OCI-LY3 (cell line): ENCODE data around the gene FAM174B.

Source experiments
- H2AFZ ChIP-seq: fragments of 200-600, 300-600 bp; shearing (Covaris generic); 2 replicates; pipeline ENCODE4 v1.6.0; 2014; ENCODE audit warnings: antibody characterized with exemption, low read depth, low read length
- H3K27ac ChIP-seq: fragments of 200-600, 300-600 bp; sonication (generic); 2 replicates; pipeline ENCODE4 v1.5.1; 2014; ENCODE audit warnings: mild to moderate bottlenecking, low read length, moderate library complexity, mixed read lengths
- H3K27me3 ChIP-seq: fragments of 200-600, 300-600 bp; sonication (generic); 2 replicates; pipeline ENCODE4 v1.6.1; 2014; ENCODE audit warnings: low read depth, low read length, mixed read lengths
- H3K36me3 ChIP-seq: fragments of 200-600, 300-600 bp; sonication (generic); replicated peaks from 2 replicates; pipeline ENCODE3; 2014; ENCODE audit warnings: low read depth, low read length, mixed read lengths
- H3K4me1 ChIP-seq: fragments of 300-600, 200-600 bp; sonication (generic); 2 replicates; pipeline ENCODE4 v1.6.1; 2014; ENCODE audit warnings: low read length, mixed read lengths
- H3K4me2 ChIP-seq: fragments of 200-600, 300-600 bp; sonication (generic); 2 replicates; pipeline ENCODE4 v1.6.1; 2014; ENCODE audit warnings: low read length, mixed read lengths
- H3K4me3 ChIP-seq: fragments of 300-600, 200-600 bp; sonication (generic); 2 replicates; pipeline ENCODE4 v1.5.1; 2014; ENCODE audit warnings: antibody characterized with exemption, mild to moderate bottlenecking, low read length, moderate library complexity
- H3K79me2 ChIP-seq: fragments of 300-600, 200-600 bp; shearing (Covaris generic); 2 replicates; pipeline ENCODE4 v1.6.1; 2014; ENCODE audit warnings: mild to moderate bottlenecking, low read length, mixed read lengths
- H3K9ac ChIP-seq: fragments of 300-600, 200-600 bp; shearing (Covaris generic); 2 replicates; pipeline ENCODE4 v1.6.0; 2014; ENCODE audit warnings: mild to moderate bottlenecking, low read length, moderate library complexity
- H3K9me3 ChIP-seq: fragments of 200-600, 300-600 bp; shearing (Covaris generic); 2 replicates; pipeline ENCODE4 v1.6.1; 2014; ENCODE audit warnings: low read length, mixed read lengths; ENCODE audit not compliant: insufficient read depth
- H4K20me1 ChIP-seq: fragments of 200-600, 300-600 bp; sonication (generic); 2 replicates; pipeline ENCODE4 v1.6.1; 2016; ENCODE audit warnings: low read length, mixed read lengths; ENCODE audit not compliant: insufficient read depth
- CTCF ChIP-seq: fragments of 200-600, 300-600 bp; sonication (generic); IDR thresholded peaks from 2 replicates; pipeline ENCODE4 v1.5.1; 2014; ENCODE audit warnings: antibody characterized with exemption, low read length, low read depth
- EZH2phosphoT487 ChIP-seq: fragments of 200-600 bp; shearing (Covaris generic); IDR thresholded peaks from 2 replicates; pipeline ENCODE4 v1.6.1; 2018; ENCODE audit warnings: antibody characterized with exemption, mixed run types, low read depth

FAM174B gene

GRCh38 chr15:92670621-92671020 lies 15.0 kb upstream of the FAM174B start:
- Histone ChIP-seq H3K9me3 (no peaks in the 10 kb centered on the region), H3K4me3 (no peak overlapping the region), H4K20me1 (no peaks in the 10 kb centered on the region), H3K79me2 (no peaks in the 10 kb centered on the region), H3K27ac (no peak overlapping the region), H3K4me1 (peaks cover under 1% of the 10 kb centered on the region; the same call in 1 of the 2 replicates), H3K27me3 (peaks cover 56% of the 10 kb centered on the region), H3K36me3 (no peaks in the 10 kb centered on the region), H3K9ac (no peak overlapping the region), H2AFZ (no peak overlapping the region), H3K4me2 (no peak overlapping the region)
- TF ChIP-seq CTCF: no peak
- TF ChIP-seq EZH2phosphoT487: no peak

GRCh38 chr15:92669432-92669831 lies 13.9 kb upstream of the FAM174B start:
- no peaks in the 10 kb centered on the region for H3K79me2 ChIP-seq
- TF ChIP-seq CTCF: no peak
- H3K4me2 ChIP-seq: no peak overlapping the region
- no peak overlapping the region for H3K4me3 ChIP-seq
- H3K36me3 ChIP-seq: no peaks in the 10 kb centered on the region
- H3K27me3 ChIP-seq: peaks cover 53% of the 10 kb centered on the region
- no peak overlapping the region for H3K9ac ChIP-seq
- no peaks in the 10 kb centered on the region for H3K9me3 ChIP-seq
- no peak overlapping the region for H2AFZ ChIP-seq
- peaks cover 11% of the 10 kb centered on the region for H3K4me1 ChIP-seq
- no peak overlapping the region for H3K27ac ChIP-seq
- H4K20me1 ChIP-seq: no peaks in the 10 kb centered on the region

GRCh38 chr15:92668620-92669019 lies 13.0 kb upstream of the FAM174B start:
- Histone ChIP-seq H2AFZ (no peak overlapping the region), H3K4me3 (no peak overlapping the region), H3K4me2 (no peak overlapping the region), H3K36me3 (no peaks in the 10 kb centered on the region), H3K9ac (no peak overlapping the region), H3K27me3 (peaks cover 52% of the 10 kb centered on the region), H3K79me2 (no peaks in the 10 kb centered on the region), H3K9me3 (no peaks in the 10 kb centered on the region), H4K20me1 (no peaks in the 10 kb centered on the region), H3K27ac (no peak overlapping the region), H3K4me1 (peaks cover 12% of the 10 kb centered on the region)
- no peak for TF ChIP-seq CTCF
- no peak for TF ChIP-seq EZH2phosphoT487

GRCh38 chr15:92667970-92668485 lies 12.5 kb upstream of the FAM174B start:
- peaks cover 18% of the 10 kb centered on the region for H3K4me1 ChIP-seq

More at GRCh38 chr15:92667970-92668485, 12.5 kb upstream of the FAM174B start:
- Histone ChIP-seq H3K27me3 (peaks cover 46% of the 10 kb centered on the region), H3K4me2 (no peak overlapping the region), H3K9me3 (no peaks in the 10 kb centered on the region), H3K9ac (no peak overlapping the region), H3K27ac (no peak overlapping the region), H4K20me1 (no peaks in the 10 kb centered on the region), H3K79me2 (no peaks in the 10 kb centered on the region), H2AFZ (no peak overlapping the region), H3K36me3 (no peaks in the 10 kb centered on the region), H3K4me3 (no peak overlapping the region)
- TF ChIP-seq EZH2phosphoT487 (no peak), CTCF (no peak)
